ENCODE results near the gene C7orf25.
"Not testable (repeated sequence)": the region's sequence is repeated elsewhere in the genome, so short reads cannot be mapped to it uniquely, and the experiment has no call there.

The C7orf25 gene

GRCh38 chr7:42929449-42929848 is 17.6 kb upstream of the C7orf25 start:
- DNase-seq (ENCODE audit: low read depth), result no peak

DNA sequence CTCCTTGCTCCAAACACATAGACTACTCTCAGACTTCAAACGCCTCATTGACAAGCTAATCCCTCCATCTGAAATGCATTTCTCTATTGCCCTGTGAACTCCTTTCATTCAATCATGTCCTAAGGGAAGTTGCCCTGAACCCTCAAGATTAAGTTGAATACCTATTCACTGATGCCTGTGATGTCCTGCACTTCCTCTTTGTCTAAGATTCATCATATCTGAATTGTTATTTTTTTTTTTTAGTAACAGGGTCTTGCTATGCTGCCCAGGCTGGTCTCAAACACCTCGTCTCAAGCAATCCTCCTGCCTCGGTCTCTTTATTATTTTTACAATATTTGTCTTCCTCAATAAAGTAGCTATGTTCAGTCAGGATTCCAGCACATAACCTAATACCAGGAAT is 16.9 kb upstream of the C7orf25 start:
- no peak for DNase-seq (ENCODE audit: low read depth)

DNA sequence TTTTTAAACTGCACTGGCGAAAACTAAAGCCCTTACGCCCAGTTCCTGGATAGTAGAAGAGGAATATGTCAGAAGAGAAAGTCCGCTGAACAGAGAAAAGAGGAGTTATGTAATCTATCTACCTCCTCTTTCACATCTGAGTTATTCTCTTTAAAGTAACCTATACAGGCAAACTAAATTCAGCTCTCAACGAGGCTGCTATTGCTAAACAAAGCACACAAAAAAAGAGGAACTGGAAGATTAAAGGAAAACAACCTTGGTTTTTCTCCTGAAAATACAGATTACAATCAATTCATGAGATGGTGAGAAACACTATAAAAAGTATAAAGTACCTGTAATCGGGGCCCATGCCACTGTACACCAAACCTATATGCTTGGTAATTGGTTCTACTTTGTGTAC is 14.3 kb upstream of the C7orf25 start:
- DNase-seq (ENCODE audit: low read depth), result no peak

- no peak for DNase-seq (ENCODE audit: low read depth)
These were observed 13.8 kb upstream of the C7orf25 start for GRCh38 chr7:42925630-42926029.

- no peak for DNase-seq (ENCODE audit: low read depth)
These were observed 12.5 kb upstream of the C7orf25 start for GRCh38 chr7:42924223-42924838.

DNA sequence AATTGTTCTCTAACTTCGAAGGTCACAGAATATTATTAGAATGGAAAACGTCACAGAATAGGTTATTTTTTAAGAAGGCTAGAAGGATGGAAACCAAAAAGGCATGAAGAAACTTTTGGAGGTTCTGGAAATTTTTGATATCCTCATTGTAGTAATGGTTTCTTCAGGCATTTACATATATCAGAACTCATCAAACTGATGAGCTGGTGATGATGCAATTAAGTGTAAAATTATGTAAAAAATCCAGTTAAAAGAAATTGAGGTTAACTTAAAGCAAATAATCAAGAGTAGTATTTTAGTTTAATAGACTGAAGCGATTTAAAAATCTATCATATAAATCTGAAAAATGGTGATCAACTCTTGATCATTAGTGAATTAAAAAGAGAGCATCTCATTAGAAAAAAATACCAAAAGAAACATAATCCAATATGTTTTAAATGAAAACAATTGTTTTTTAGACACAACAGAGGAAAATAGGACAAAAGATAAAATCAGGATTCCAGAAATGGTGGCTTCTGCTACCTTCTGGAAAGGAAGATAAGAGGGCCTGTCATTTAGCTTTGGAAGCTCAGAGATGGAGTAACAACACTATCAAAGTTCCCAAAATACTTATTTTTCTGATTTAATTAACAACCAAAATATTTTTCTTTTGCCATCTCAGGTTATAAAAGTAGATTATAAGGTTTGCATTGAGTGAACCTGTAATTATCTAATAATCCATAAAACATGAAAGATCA is 10.3 kb upstream of the C7orf25 start:
- no peak for DNase-seq (ENCODE audit: low read depth)

GRCh38 chr7:42915356-42915755 is 3.5 kb upstream of the C7orf25 start:
- DNase-seq (ENCODE audit: low read depth), result no peak

DNA sequence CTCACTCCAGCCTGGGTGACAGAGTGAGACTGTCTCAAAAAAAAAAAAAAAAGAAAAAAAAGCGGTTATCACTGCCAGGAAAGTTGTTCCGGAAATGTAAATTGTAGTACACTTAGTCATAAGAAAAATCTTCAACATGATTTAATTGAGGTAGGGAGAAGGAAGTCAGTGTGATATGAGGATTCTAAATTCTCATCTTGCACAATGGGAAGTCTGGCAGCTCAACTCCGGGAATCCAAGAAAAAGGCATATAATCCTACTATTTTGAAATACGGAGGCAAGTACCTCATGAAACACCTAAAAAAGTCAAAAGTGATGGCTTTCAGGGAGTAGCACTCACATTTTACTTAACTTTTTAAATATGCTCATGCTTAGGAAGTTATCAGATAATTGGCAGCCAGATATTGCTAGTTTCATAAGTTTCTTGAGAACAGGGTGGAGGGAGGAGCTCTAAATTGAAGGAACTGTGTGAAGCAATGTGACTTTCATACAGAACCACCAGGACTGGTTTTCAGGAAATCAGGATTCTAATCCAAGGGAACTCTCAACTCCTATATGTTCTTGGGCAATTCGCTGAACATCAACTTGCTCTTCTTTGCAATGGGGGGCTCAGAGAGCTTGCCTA is 2.7 kb upstream of the C7orf25 start:
- DNase-seq (ENCODE audit: low read depth), result no peak

GRCh38 chr7:42914009-42914408 is 2.1 kb upstream of the C7orf25 start:
- DNase-seq (ENCODE audit: low read depth), result no peak

GRCh38 chr7:42913591-42913990 is 1.7 kb upstream of the C7orf25 start:
- no peak for DNase-seq (ENCODE audit: low read depth)

- DNase-seq (ENCODE audit: low read depth), result no peak
These were observed 1.6 kb downstream of the C7orf25 start for GRCh38 chr7:42910306-42910705.

DNA sequence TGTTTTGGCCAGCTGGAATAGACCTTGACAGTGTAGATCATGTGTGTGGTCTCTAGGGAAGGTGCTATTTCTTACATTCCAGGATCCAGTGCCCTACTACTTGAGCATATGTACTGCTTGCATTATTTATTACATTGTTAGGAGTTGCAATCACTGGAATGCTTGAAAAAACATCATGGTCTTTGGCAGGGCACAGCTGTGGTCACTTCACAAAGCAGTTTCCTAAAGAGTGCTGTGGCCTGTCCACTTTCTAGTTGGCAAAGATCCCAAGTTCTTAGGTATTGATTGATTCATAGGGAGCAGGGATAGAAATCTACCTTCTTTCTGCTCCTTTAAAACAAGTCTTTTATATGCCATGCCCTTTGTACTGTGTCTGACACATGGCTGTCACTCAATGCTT is 4.6 kb downstream of the C7orf25 start:
- no peak for DNase-seq (ENCODE audit: low read depth)

DNA sequence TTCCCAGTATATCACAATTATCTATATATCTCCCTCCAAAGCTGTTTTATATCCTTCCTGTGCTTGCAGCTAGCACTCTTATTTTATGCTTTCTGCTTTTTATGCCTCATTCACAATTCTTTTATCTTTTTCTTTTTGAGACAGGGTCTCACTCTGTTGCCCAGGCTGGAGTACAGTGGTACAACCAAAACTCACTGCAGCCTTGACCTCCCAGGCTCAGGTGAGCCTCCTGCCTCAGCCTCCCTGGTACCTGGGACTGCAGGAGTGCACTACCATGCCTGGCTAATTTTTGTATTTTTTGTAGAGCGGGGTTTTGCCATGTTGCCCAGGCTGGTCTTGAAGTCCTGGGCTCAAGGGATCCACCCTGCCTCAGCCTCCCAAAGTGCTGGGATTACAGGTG is 5.7 kb downstream of the C7orf25 start:
- no peak for DNase-seq (ENCODE audit: low read depth)

DNA sequence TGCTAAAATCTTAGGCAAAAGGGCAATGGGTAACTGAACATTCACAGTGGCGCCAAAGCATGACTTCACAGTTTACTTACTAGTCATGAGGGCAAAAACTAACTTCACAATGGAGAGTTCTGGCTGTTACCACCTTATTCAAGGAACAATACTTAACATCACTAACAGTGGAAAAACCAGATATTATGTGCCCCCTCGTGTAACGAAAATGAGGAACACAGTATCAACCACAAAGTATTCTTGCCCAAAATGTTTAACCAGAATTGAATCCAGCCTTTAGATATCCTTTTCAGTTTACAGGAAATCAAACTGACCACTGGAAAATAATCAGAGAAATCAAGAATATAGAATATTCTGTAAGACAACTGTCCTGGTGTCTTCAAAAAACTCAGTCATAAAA is 9.5 kb downstream of the C7orf25 start:
- no peak for DNase-seq (ENCODE audit: low read depth)

GRCh38 chr7:42900842-42901241 is 11.0 kb downstream of the C7orf25 start:
- no peak for DNase-seq (ENCODE audit: low read depth)

- no peak for DNase-seq (ENCODE audit: low read depth)
These were observed 18.3 kb downstream of the C7orf25 start for GRCh38 chr7:42893346-42894240.

- no peak for DNase-seq (ENCODE audit: low read depth)
These were observed 24.9 kb downstream of the C7orf25 start for GRCh38 chr7:42886893-42887505.

DNA sequence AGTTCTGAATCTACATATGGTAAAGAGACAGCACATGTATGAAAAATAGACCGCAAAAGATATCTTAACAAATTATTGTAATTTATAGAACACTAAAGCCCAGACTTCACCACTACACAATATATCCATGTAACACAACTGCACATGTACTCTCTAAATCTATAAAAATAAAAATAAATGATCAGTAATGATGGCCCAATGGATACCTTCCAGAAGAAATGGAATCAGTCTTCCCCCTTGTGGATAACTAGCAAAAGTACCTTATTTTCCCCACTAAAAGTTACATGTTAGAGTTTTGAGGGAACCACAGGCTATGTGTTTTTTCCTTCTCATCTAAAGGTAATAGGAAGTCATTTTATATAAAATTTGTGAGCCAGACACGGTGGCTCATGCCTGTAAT is 25.7 kb downstream of the C7orf25 start:
- DNase-seq (ENCODE audit: low read depth), result no peak

DNA sequence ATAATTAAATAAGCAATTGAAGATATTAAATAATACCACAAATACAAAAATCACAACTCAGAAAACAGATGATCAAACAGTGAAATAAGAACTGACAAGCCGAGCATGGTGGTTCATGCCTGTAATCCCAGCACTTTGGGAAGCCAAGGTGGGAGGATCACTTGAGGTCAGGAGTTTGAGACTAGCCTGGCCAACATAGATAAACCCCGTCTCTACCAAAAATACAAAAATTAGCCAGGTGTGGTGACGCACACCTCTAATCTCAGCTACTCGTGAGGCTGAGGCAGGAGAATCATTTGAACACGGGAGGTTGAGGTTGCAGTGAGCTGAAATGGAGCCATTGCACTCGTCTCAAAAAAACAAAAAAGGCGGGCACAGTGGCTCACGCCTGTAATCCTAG is 26.7 kb downstream of the C7orf25 start:
- not testable (repeated sequence) for DNase-seq (ENCODE audit: low read depth)

- DNase-seq (ENCODE audit: low read depth), result no peak
These were observed 27.9 kb downstream of the C7orf25 start for GRCh38 chr7:42883950-42884349.

DNA sequence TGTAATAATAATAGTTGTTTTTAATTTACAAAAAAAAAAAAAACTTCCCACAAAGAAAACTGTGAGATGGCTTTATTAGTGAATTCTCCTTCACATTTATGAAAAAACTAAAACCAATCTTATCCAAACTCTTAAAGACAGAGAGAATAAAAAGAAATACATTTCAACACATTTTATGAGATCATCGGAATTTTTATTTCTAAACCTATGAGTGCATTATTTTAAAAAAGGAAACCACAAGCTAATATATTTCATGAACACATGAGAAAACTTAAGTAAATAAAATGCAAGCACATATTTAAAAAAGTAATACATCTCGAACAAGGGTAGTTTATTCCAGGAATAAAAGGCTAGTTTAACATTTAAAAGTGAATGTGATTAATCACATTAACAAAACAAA is 31.5 kb downstream of the C7orf25 start:
- no peak for DNase-seq (ENCODE audit: low read depth)

DNA sequence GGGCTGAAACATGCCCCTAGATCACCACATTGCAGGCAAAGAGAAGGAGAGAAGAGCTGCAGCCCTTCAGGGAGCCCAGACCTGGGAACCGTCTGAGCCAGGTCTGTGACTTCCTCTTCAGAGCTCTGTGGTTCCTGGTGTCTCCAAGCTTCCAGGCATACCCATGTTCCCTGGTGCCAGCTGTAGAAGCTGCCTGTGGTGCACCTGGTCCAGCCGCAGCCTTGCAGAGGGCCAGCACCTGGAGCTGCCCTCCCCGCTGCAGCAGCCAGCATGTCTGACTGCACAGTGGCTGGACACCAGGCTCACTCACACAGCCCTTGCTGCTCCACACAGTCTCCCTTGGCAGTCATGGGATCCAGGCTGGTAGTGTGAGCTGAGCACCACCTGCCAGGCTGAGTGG is 33.6 kb downstream of the C7orf25 start:
- DNase-seq (ENCODE audit: low read depth), result no peak

All from stromal cell of bone marrow (primary cell).